Activated naive CD4-positive, alpha-beta T cell treated with anti-CD3 and anti-CD28 coated beads, Interleukin-2, amount 10 ng/mL, durations not matched to agents 7 days and 5 days (primary cell): ENCODE data around the gene TMEM214.
A peak's percentile ranks its signal among the peaks of the same experiment; 100 is the strongest.

ENCODE experiments used
- CTCF ChIA-PET: fragments of 350-600 bp; sonication (Branson Sonifier 250); formaldehyde crosslinking; loops from one replicate; lab custom pipeline; 2021; ENCODE audit warnings: antibody characterized with exemption; lab: Charles Lee
- DNase-seq: peaks from one replicate; pipeline ENCODE4 v3.0.0-alpha.2; 2020
- H3K27ac Mint-ChIP-seq: one replicate; pipeline ENCODE4 v1.8.0; 2021; ENCODE audit warnings: mild to moderate bottlenecking, moderate library complexity, mixed read lengths
- H3K27me3 Mint-ChIP-seq: one replicate; pipeline ENCODE4 v1.8.0; 2021; ENCODE audit warnings: mild to moderate bottlenecking, mixed read lengths
- H3K36me3 Mint-ChIP-seq: one replicate; pipeline ENCODE4 v1.8.0; 2021; ENCODE audit warnings: mixed read lengths
- H3K4me1 Mint-ChIP-seq: one replicate; pipeline ENCODE4 v1.8.0; 2021; ENCODE audit warnings: mixed read lengths
- H3K4me3 Mint-ChIP-seq: one replicate; pipeline ENCODE4 v1.8.0; 2021; ENCODE audit warnings: mild to moderate bottlenecking, moderate library complexity, mixed read lengths
- H3K9me3 Mint-ChIP-seq: one replicate; pipeline ENCODE4 v1.8.0; 2021; ENCODE audit warnings: mixed read lengths

The TMEM214 gene

GRCh38 chr2:27032495-27033252 is at the start of gene TMEM214:
TSS of gene TMEM214 (plus strand) at chr2:27032965. CDS start at chr2:27033016, 51 bp downstream.
- no peaks in the 10 kb centered on the region for H3K9me3 Mint-ChIP-seq
- H3K27me3 Mint-ChIP-seq: no peaks in the 10 kb centered on the region
- CTCF ChIA-PET: interaction anchor here (1.1 to 4.1 kb wide), 4 partner anchors 13 to 55 kb away, joined by 3 to 18 read pairs (median 10); partner anchors contain the start of gene AGBL5
- peaks cover 50% of the 10 kb centered on the region for H3K36me3 Mint-ChIP-seq
- H3K4me3 Mint-ChIP-seq: peak within 1 kb of the TSS; percentile 97
- peak within 1 kb of the TSS; percentile 92 for H3K27ac Mint-ChIP-seq
- DNase-seq: peak; percentile 89
- H3K4me1 Mint-ChIP-seq: peaks cover 56% of the 10 kb centered on the region

DNA sequence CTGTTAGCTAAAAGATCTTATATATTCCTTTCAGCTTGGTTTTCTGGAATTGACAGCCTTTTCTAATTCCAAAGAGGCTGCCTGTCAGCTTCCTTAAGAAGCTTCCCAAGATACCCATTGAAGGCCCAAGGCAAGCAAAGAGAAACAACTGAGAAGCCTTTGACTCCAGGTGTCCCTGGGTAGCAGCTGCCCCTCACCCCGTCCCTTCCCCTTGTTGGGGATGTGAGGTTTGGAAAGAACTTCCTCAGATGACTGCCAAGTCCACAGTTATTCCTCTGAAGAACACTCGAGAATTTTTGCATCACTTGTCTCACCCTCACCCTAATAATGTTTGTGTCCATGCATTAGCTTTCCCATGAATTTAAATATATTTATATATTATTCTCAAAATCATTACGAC is 49.0 kb upstream of the TMEM214 start:
- no peaks in the 10 kb centered on the region for H3K4me1 Mint-ChIP-seq
- no peak overlapping the region for H3K4me3 Mint-ChIP-seq
- DNase-seq: no peak
- H3K27ac Mint-ChIP-seq: no peak overlapping the region
- CTCF ChIA-PET: no interaction called here
- no peaks in the 10 kb centered on the region for H3K36me3 Mint-ChIP-seq
- peaks cover 27% of the 10 kb centered on the region for H3K27me3 Mint-ChIP-seq
- H3K9me3 Mint-ChIP-seq: no peaks in the 10 kb centered on the region

GRCh38 chr2:26985807-26986206 is 47.0 kb upstream of the TMEM214 start:
- H3K4me1 Mint-ChIP-seq: no peaks in the 10 kb centered on the region
- H3K27ac Mint-ChIP-seq: no peak overlapping the region
- no peak overlapping the region for H3K4me3 Mint-ChIP-seq
- no peaks in the 10 kb centered on the region for H3K36me3 Mint-ChIP-seq
- H3K27me3 Mint-ChIP-seq: peaks cover 22% of the 10 kb centered on the region
- no peak for DNase-seq
- CTCF ChIA-PET: no interaction called here
- no peaks in the 10 kb centered on the region for H3K9me3 Mint-ChIP-seq

DNA sequence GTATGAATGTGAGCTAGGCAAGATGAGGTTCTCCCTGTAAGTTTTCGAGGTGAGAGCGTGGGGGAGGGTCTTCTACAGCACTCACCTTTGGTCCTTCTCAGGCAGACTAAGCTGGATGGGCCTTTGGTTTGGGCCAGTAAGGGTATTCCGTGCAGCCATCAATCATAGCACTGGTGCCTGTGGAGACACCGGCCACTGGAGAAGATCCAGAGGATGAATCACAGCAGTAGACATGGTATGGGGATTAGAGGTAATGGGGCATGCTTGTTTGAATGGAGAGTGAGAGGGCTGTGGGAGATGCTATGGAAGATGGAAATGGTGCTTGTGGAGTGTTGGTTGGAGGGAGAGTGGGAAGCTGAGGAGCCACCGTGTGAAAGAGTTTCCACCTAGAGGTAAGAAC is 46.2 kb upstream of the TMEM214 start:
- Mint-ChIP-seq H3K4me1 (no peaks in the 10 kb centered on the region), H3K27me3 (peaks cover 18% of the 10 kb centered on the region), H3K4me3 (no peak overlapping the region), H3K9me3 (no peaks in the 10 kb centered on the region), H3K27ac (no peak overlapping the region), H3K36me3 (no peaks in the 10 kb centered on the region)
- CTCF ChIA-PET: no interaction called here
- DNase-seq: no peak

DNA sequence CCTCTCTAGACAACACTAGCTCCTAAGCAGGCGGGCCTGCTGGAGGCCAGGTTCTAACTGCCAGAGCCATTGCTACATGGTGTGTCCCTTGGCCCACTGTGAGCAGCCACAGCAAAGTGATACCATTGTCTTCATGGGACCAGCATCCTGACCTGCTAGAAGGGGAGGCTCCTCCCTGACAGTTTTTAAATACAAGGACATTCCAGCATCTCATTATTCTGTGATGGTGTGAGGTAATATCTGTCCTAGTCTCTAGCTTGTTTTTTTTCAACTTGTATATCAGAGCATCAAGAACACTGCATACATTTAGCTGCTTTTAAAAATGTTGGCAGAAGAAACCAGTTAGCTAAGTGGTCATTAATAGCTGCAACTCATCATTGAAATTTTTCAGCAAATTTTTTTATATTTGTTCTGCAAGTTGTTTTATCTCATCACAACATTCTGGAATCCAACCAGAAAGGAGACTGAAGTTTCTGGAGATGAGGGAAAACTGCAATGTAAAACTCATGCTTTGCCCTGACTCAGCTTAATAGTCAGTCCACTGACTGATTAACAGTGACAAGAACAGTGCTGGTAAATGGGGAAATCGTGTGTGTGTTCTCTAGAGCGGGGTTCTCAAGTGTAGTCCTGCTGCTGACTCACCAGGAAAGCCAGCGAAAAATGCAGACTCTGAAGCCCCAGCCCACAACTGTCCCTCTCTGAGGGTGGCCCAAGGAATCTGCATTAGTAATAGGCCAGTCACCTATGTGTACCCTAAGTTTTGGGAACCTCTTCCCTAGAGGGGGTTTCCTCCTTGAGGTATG is 44.5 kb upstream of the TMEM214 start:
- Mint-ChIP-seq H3K9me3 (no peaks in the 10 kb centered on the region), H3K27ac (no peak overlapping the region), H3K4me1 (no peaks in the 10 kb centered on the region), H3K27me3 (peaks cover 18% of the 10 kb centered on the region), H3K4me3 (no peak overlapping the region), H3K36me3 (no peaks in the 10 kb centered on the region)
- CTCF ChIA-PET: interaction anchor here (1.2 kb wide), 1 partner anchor 9 kb away, joined by 4 read pairs; no protein-coding TSS in a partner anchor
- DNase-seq: no peak

DNA sequence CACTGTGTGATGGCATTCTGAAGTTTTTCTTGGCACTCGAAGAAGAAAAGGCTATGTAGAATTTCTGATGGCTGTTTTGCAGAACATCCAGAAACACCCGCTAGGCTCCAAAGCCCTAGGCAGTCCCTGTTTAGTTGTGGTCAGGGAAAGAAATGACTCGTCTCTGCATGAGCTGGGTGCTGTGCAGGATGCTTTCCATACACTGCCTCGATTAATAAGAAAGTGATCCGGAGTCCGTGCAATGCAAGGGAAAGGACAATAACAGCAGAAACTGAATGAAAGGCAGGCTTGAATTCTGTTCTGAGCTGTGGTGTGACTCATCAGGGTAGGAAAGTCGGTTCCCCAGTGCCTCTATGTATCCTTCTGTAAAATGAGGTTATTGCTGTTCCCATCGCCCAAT is 43.6 kb upstream of the TMEM214 start:
- Mint-ChIP-seq H3K4me3 (no peak overlapping the region), H3K27me3 (peaks cover 18% of the 10 kb centered on the region), H3K4me1 (no peaks in the 10 kb centered on the region), H3K36me3 (no peaks in the 10 kb centered on the region), H3K9me3 (no peaks in the 10 kb centered on the region), H3K27ac (no peak overlapping the region)
- CTCF ChIA-PET: interaction anchor here (1.1 to 1.2 kb wide), 2 partner anchors 8 to 29 kb away, joined by 3 to 4 read pairs; no protein-coding TSS in a partner anchor
- no peak for DNase-seq

DNA sequence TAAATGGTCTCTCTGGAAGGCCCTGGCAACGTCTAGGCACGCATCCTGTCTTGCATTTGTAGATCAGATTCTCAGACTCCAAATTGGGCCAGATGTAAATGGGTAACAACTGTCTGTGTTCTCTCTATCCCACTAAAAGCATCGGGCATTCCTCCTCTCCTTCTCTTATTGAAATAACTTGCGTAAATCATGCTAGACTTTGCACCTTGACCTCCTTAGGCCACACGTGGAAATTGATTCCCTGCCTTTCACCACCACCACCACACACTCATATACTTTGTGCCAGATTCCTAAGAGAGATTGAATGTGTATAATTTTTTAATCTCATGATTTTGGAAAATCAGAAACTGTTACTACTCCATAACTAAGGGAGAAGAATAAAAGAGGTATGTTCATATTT is 41.0 kb upstream of the TMEM214 start:
- no peaks in the 10 kb centered on the region for H3K36me3 Mint-ChIP-seq
- no peaks in the 10 kb centered on the region for H3K9me3 Mint-ChIP-seq
- CTCF ChIA-PET: interaction anchor here (0.6 kb wide), 1 partner anchor 31 kb away, joined by 3 read pairs; no protein-coding TSS in a partner anchor
- no peak overlapping the region for H3K4me3 Mint-ChIP-seq
- H3K27me3 Mint-ChIP-seq: peaks cover 7% of the 10 kb centered on the region
- no peak overlapping the region for H3K27ac Mint-ChIP-seq
- DNase-seq: no peak
- H3K4me1 Mint-ChIP-seq: no peaks in the 10 kb centered on the region

- no peaks in the 10 kb centered on the region for H3K4me1 Mint-ChIP-seq
- DNase-seq: no peak
- H3K4me3 Mint-ChIP-seq: no peak overlapping the region
- CTCF ChIA-PET: interaction anchor here (0.6 to 2.1 kb wide), 3 partner anchors 23 to 50 kb away, joined by 3 to 9 read pairs (median 4); no protein-coding TSS in a partner anchor
- no peak overlapping the region for H3K27ac Mint-ChIP-seq
- no peaks in the 10 kb centered on the region for H3K9me3 Mint-ChIP-seq
- H3K27me3 Mint-ChIP-seq: peaks cover 6% of the 10 kb centered on the region
- H3K36me3 Mint-ChIP-seq: no peaks in the 10 kb centered on the region
Observed at GRCh38 chr2:26993768-26994167, 39.0 kb upstream of the TMEM214 start.

DNA sequence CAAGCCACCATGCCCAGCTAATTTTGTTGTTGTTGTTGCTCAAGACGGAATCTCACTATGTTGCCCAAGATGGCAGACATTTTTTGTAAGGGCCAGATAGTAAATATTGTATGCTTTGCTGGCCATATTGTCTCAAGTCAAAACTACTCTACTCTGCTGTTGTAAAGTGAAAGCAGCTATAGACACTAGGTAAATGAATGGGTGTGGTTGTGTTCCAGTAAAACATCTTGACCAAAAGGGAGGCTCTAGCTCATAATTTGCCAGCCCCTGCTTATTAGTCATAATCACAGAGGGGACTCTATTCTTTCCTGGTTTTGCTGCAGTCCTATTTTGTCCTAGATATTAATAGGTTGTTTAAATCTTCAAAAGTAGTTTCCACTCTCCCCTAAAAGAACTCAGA is 37.8 kb upstream of the TMEM214 start:
- H3K9me3 Mint-ChIP-seq: no peaks in the 10 kb centered on the region
- H3K27ac Mint-ChIP-seq: no peak overlapping the region

DNA sequence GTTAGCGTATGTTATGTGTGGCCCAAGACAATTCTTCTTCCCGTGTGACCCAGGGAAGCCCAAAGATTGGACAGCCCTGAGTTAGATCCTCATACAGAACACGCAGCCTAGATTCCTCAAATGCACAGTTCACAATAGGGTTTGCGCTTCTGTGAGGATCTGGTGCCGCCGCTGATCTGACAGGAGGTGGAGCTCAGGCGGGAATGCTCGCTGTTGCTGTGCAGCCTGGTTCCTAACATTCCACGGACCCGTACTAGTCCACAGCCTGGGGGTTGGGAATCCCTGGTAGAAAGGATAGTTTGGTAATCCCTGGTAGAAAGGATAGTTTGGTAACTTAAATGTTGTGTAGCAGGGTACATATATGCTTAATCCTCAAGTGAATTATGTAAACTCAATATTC is 35.4 kb upstream of the TMEM214 start:
- Mint-ChIP-seq H3K27me3 (peaks cover 11% of the 10 kb centered on the region), H3K27ac (no peak overlapping the region), H3K36me3 (no peaks in the 10 kb centered on the region), H3K4me1 (no peaks in the 10 kb centered on the region), H3K4me3 (no peak overlapping the region), H3K9me3 (no peaks in the 10 kb centered on the region)
- CTCF ChIA-PET: interaction anchor here (1.0 kb wide), 1 partner anchor 8 kb away, joined by 4 read pairs; no protein-coding TSS in a partner anchor
- DNase-seq: no peak

More for the DNA sequence above, 37.8 kb upstream of the TMEM214 start:
- no peaks in the 10 kb centered on the region for H3K4me1 Mint-ChIP-seq
- peaks cover 9% of the 10 kb centered on the region for H3K27me3 Mint-ChIP-seq
- CTCF ChIA-PET: interaction anchor here (2.1 kb wide), 1 partner anchor 22 kb away, joined by 9 read pairs; no protein-coding TSS in a partner anchor
- no peak for DNase-seq
- H3K36me3 Mint-ChIP-seq: no peaks in the 10 kb centered on the region
- H3K4me3 Mint-ChIP-seq: no peak overlapping the region

GRCh38 chr2:26998323-26998722 is 34.4 kb upstream of the TMEM214 start:
- Mint-ChIP-seq H3K4me1 (no peaks in the 10 kb centered on the region), H3K36me3 (no peaks in the 10 kb centered on the region), H3K9me3 (no peaks in the 10 kb centered on the region), H3K27ac (no peak overlapping the region), H3K27me3 (peaks cover 17% of the 10 kb centered on the region), H3K4me3 (no peak overlapping the region)
- CTCF ChIA-PET: no interaction called here
- no peak for DNase-seq

- Mint-ChIP-seq H3K27ac (no peak overlapping the region), H3K27me3 (peaks cover 19% of the 10 kb centered on the region), H3K36me3 (no peaks in the 10 kb centered on the region), H3K4me1 (no peaks in the 10 kb centered on the region), H3K9me3 (no peaks in the 10 kb centered on the region), H3K4me3 (no peak overlapping the region)
- CTCF ChIA-PET: no interaction called here
- no peak for DNase-seq
Observed at GRCh38 chr2:27000228-27000627, 32.5 kb upstream of the TMEM214 start.

DNA sequence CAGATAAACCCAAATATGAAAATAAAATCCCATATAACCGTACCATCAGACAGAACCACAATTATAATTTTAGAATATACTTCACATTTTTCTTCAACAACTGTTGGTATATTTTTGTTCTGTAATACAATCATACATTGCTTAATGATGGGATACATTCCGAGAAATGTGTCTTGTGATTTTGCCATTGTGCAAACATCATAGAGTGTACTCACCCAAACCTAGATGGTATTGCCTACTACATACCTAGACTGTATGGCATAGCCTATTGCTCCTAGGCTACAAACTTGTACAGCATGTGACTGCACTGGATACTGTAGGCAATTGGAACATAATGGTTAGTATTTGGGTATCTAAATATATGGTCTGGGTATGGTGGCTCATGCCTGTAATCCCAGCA is 31.8 kb upstream of the TMEM214 start:
- no peaks in the 10 kb centered on the region for H3K9me3 Mint-ChIP-seq
- CTCF ChIA-PET: no interaction called here
- no peak overlapping the region for H3K27ac Mint-ChIP-seq
- no peak for DNase-seq
- peaks cover 21% of the 10 kb centered on the region for H3K27me3 Mint-ChIP-seq
- H3K4me1 Mint-ChIP-seq: no peaks in the 10 kb centered on the region
- no peaks in the 10 kb centered on the region for H3K36me3 Mint-ChIP-seq
- H3K4me3 Mint-ChIP-seq: no peak overlapping the region

GRCh38 chr2:27001950-27002349 is 30.8 kb upstream of the TMEM214 start:
- Mint-ChIP-seq H3K9me3 (no peaks in the 10 kb centered on the region), H3K4me3 (no peak overlapping the region), H3K4me1 (no peaks in the 10 kb centered on the region), H3K27ac (no peak overlapping the region), H3K27me3 (peaks cover 25% of the 10 kb centered on the region), H3K36me3 (no peaks in the 10 kb centered on the region)
- DNase-seq: no peak
- CTCF ChIA-PET: no interaction called here
